Stimulated activated CD4-positive, alpha-beta T cell treated with anti-CD3 and anti-CD28 coated beads, Interleukin-2, amount 100 ng/mL, for 24 hours (primary cell): ENCODE measurements around the gene CPED1.
"Not testable (repeated sequence)": the region's sequence is repeated elsewhere in the genome, so short reads cannot be mapped to it uniquely, and the experiment has no call there.

ENCODE experiments used
- DNase-seq, 2 donors: peaks; one replicate each; pipeline ENCODE4 v3.0.0-alpha.2; 2020

CPED1 gene

DNA sequence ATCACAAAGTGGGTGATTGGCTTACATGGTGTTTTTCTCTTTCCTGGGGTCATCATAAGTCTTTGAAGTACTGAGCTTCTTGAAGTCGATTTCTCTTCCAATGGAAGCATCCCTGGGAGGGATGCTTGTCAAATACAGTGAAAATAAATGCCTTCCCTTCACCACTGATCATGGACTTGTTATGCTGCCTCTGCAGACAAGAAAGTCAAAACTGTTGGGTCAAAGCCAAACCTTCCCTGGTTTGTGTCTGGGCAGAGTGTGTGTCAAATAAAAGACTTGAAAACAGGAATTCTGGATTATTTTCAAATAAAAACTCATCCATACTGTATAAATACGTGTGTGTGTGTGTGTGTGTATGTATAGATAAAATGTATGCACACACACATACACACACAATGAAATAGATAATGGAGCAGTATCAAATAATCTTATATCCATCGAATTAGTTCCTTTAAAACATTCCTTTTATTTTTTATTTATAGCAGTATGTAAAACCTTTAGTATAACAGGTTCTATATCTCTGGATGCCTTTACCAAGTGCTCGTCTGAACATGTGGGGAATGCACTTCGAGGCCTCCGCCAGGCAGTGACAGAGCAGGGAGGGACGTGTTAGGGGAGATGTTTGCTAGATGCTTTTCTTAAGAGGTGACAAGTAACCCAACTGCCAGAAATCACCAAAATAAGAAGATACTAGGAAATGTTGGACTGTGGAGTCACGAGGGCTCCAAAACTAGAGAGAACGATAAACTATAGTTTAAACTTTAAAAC, 313.1 kb downstream of the CPED1 start:
- DNase-seq, result no peak

GRCh38 chr7:121302214-121302745, 313.8 kb downstream of the CPED1 start:
- no peak for DNase-seq

GRCh38 chr7:121303422-121304101, 315.1 kb downstream of the CPED1 start:
- no peak for DNase-seq

GRCh38 chr7:121304102-121304658, 315.7 kb downstream of the CPED1 start:
- DNase-seq, result no peak

- no peak for DNase-seq
These were observed 316.6 kb downstream of the CPED1 start for GRCh38 chr7:121305109-121305508.

DNA sequence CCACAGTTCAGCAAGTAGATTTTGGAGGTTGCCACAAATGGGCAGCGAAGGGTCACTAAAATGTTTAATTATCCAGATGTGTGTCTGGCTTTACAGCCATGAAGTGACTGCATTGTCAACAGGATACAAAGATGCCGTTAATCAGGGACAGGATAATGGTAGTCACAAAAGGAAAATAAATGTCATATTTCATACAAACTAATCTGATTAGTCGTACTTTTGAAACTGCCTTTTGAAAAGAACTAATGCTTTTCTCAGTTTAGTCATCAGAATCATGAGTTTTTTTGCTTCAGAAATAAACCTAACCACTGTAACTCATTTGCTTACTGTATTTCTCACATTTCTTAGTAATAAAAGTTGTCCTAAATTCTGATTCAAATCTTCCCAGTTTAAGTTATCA, 318.1 kb downstream of the CPED1 start:
- no peak for DNase-seq

- DNase-seq, result no peak
These were observed 318.6 kb downstream of the CPED1 start for GRCh38 chr7:121307021-121307574.

- no peak for DNase-seq
These were observed 324.8 kb downstream of the CPED1 start for GRCh38 chr7:121313220-121313792.

GRCh38 chr7:121313793-121314676, 325.5 kb downstream of the CPED1 start:
- DNase-seq, result no peak

- not testable (repeated sequence) for DNase-seq
These were observed 326.7 kb downstream of the CPED1 start for GRCh38 chr7:121315170-121315569.

- DNase-seq, result no peak
These were observed 333.9 kb downstream of the CPED1 start for GRCh38 chr7:121322460-121322859.

DNA sequence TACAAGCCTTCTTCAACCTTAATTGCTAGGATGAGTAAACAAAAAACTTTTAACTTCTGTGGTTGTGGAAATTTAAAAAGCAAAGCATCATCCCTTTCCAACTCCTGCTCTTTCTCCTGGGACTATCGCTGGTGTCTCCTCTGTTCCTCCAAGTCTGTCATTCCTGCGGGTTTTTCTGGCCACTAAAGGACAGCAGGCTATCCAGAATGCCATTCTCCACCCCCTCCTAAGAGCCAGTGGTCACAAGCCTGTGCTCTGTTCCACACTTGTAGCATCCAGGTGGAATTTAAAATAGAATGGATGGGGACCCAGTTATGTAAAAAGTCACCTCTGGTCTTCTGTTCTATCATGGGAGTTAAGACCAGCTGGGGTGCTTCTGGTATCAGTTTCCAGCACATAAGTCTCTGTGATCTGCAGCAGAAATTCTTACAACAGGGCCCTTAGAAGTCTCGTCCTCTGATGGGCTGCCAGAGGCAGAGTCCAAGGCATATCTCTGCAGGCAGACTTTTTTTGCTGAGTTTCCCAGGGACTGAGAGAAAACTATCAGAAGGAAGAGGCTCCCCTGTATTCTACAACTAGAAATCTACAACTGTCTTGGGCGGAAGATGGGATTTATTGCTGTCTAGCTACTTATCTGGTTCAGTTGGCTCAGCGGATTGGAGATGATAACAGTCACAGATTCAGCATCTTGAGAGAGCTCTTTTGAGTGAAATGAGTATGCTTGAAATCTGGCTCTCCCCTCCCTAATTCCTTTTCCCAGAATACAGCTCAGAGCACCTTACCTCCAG, 335.2 kb downstream of the CPED1 start:
- no peak for DNase-seq

DNA sequence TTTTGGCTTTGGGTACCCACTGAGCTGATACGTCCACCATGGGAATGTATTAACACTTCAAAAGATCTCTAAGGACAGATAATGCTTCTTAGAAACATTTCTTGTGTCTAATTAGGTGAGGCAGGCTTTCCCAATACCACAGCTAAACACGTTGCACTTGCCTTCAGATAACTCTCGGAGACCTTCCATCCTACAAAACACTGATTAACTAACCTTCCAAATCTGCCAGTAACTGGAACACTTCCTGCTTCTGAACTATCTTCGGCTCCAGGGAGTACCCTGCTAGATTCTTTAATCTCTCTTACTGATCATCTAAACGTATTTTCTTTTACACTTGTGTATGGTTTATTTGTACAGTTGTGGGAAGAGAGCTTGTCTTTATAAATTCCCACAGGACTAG, 339.2 kb downstream of the CPED1 start:
- no peak for DNase-seq

GRCh38 chr7:121328508-121329190, 340.1 kb downstream of the CPED1 start, which contains the start of gene WNT16:
Gene WNT16 (plus strand): TSS chr7:121329000. CDS start chr7:121329293, 293 bp downstream.
- peak in 1 of 2 donors; percentile 6 for DNase-seq

DNA sequence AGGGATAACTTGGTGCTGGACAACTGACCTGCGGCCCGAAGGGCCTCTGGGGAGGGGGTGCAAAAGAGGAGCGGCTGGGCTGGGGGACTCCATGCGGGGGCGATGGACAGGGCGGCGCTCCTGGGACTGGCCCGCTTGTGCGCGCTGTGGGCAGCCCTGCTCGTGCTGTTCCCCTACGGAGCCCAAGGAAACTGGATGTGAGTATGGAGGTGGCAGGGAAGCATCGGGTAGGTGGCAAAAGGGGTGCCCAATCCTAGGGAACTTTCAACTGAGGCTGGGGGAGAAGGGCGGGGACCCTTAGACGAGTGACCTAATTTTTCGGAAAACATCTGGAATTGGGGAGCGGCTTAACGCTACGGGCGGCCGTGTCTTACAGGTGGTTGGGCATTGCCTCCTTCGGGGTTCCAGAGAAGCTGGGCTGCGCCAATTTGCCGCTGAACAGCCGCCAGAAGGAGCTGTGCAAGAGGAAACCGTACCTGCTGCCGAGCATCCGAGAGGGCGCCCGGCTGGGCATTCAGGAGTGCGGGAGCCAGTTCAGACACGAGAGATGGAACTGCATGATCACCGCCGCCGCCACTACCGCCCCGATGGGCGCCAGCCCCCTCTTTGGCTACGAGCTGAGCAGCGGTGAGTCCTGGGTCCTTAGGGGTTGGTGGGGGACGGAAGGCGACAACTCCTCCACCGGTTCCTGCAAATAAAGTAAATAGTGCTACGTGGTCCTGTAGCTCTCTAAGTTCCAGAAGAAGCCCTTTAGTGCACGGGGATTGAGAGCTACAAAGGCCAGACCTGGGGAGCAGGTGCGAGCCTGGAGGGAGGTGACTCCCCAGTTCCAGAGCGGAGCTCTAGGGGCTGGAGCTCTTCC, 340.9 kb downstream of the CPED1 start:
- DNase-seq, result peak in 1 of 2 donors; percentile 43

- no peak for DNase-seq
These were observed 341.7 kb downstream of the CPED1 start for GRCh38 chr7:121330053-121330833.

DNA sequence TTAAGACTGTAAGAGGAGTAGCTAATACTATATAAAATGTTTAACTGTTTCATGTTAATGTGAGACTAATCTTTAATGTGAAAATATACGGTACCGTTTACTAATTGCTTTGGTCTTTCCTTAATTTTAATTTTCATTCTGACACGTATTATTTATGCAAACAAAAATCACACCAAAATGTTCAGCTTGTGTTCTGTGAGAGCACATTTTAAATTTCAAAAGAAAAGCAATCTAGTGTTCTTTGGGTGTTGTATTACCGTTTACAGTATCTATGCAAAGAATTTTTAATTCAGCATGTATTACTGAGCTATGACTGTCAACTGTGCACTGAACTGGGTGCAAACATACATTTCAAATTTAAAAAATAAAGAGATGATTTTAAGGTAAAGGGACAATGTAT, 342.5 kb downstream of the CPED1 start:
- DNase-seq, result no peak

DNA sequence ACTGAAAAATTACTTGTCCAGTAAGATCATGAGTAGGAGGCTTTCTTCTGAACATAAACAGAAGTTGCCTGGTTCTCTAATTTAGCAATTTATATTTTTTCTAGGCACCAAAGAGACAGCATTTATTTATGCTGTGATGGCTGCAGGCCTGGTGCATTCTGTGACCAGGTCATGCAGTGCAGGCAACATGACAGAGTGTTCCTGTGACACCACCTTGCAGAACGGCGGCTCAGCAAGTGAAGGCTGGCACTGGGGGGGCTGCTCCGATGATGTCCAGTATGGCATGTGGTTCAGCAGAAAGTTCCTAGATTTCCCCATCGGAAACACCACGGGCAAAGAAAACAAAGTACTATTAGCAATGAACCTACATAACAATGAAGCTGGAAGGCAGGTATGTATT, 343.1 kb downstream of the CPED1 start:
- no peak for DNase-seq

DNA sequence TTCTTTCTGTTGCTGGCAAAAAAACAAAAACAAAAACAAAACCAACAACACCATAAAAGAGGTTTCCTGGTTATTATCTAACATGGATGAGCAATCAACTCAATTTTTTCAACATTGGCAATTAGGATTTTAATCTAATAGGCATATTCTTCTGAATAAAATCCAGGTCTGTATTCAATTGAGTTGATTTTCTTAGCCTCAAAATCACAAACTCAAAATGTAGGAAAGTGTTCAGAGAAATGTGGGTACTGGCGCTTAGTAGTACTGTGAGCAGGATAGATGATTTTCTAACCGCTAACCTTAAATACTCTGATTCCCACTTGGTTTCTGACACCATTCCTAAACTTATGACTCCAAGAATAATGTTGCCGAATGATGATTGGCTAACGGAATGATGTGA, 345.9 kb downstream of the CPED1 start:
- no peak for DNase-seq
